ENCODE measurements around the gene ENC1.

DNA sequence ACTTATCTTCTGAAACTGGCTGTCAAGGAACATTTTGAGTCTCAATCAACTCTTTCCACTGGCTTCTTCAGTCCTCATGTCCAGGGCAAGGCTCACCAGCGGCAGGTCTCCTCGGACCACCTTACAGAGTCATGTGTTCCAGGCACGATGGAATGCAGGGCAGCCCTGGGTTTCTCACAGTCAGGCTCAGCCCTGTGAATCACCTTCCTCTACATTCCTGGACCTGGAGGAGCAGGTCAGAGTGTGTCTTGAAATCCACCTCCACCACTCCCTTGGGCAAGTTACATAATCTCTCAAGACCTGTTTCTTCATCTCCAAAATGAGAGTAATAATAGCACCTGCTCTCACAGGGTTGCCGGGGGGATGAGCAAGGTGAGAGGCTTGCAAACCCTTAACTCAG is 16.0 kb downstream of the ENC1 start:
- TF ChIP-seq, protein P1, sequence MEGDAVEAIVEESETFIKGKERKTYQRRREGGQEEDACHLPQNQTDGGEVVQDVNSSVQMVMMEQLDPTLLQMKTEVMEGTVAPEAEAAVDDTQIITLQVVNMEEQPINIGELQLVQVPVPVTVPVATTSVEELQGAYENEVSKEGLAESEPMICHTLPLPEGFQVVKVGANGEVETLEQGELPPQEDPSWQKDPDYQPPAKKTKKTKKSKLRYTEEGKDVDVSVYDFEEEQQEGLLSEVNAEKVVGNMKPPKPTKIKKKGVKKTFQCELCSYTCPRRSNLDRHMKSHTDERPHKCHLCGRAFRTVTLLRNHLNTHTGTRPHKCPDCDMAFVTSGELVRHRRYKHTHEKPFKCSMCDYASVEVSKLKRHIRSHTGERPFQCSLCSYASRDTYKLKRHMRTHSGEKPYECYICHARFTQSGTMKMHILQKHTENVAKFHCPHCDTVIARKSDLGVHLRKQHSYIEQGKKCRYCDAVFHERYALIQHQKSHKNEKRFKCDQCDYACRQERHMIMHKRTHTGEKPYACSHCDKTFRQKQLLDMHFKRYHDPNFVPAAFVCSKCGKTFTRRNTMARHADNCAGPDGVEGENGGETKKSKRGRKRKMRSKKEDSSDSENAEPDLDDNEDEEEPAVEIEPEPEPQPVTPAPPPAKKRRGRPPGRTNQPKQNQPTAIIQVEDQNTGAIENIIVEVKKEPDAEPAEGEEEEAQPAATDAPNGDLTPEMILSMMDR (IDR thresholded peaks at IDR 0.05; ENCODE audit: low read length): no peak
- no peak for TF ChIP-seq EZH2 (IDR thresholded peaks at IDR 0.05; ENCODE audit: borderline replicate concordance, low read length)
